ENCODE results near the gene AKAP9. TPM values are rescaled to one million over a fixed set of nuclear protein-coding genes. Genes with fewer than 3 reads are reported as not detected.
"Not testable (repeated sequence)": the region's sequence is repeated elsewhere in the genome, so short reads cannot be mapped to it uniquely, and the experiment has no call there.

AKAP9 gene
- 100 to 1,000 TPM in 1 of 2 donors, 10 to 100 TPM in 1; 64.4 to 203 TPM for total RNA-seq
- polyA plus RNA-seq: 10 to 100 TPM; 11.4 to 15.5 TPM
- long read RNA-seq, donor 1, transcript AKAP9-205 (7 exons, 1,356 nt): major isoform, 5 of 74 reads
- long read RNA-seq, donor 1, partial matches to known transcripts: 54 of 74 reads
- long read RNA-seq, donor 1, other reads (novel, unspliced or antisense): 11 of 74 reads
- long read RNA-seq, donor 2, partial matches to known transcripts: 13 of 13 reads
- long read RNA-seq, donor 2, other reads (novel, unspliced or antisense): 0 of 13 reads
- long read RNA-seq, donor 3, partial matches to known transcripts: 41 of 48 reads
- long read RNA-seq, donor 3, other reads (novel, unspliced or antisense): 0 of 48 reads
- long read RNA-seq, donor 4, partial matches to known transcripts: 5 of 7 reads
- long read RNA-seq, donor 4, other reads (novel, unspliced or antisense): 0 of 7 reads
- long read RNA-seq, donor 5, partial matches to known transcripts: 56 of 60 reads
- long read RNA-seq, donor 5, other reads (novel, unspliced or antisense): 0 of 60 reads

DNA sequence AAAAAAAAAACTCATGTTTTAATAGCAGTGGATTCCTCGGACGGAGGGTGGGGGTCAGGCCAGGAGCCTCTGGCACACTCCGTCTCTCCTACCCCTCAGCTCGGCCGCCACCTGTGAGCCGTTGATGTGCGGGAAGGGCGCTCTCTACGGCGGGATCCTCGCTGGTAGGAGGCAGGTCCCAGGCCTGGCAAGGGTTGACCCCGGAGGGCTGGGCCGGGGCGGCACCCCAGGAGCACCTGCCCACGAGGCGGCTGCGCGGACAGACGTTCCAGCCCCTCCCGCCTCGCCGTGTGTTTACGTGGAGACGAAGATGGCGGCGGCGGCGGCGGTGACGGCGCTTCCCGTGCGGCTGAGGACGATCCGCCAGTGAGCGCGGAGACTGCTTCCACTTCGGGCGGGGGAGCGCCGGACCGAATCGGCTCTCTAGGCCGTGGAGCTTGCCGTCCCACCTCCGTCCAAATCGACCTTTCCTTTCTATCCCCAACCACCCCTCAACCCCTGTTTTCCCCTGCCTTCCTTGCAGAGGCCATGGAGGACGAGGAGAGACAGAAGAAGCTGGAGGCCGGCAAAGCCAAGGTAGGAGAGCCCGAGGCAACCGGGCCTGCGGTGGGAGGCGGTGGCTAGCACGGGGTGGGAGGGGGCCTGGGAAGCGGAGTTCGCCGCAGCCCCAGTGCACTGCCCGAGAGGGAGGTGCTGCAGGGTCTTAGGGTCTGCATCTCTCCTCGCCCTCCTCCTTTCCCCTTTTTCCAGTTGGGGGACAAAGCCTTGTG is at the start of gene AKAP9:
AKAP9 (plus strand) TSS at position 291 of the 770 bp plus-strand sequence; CDS start at position 529, 238 bp downstream.
- DNase-seq (peak; percentile 86 to 88 (median 86)), ATAC-seq (ENCODE audit: insufficient read depth, low FRiP score) (peak; percentile 94)
- peaks cover 0 to 17% (median 3%) of the 10 kb centered on the region in 5 donors for H3K4me1 ChIP-seq (ENCODE audit: control insufficient read depth in 5 of 5, insufficient read depth in 5 of 5, low read length in 5 of 5)
- peak within 1 kb of the TSS; percentile 86 to 96 for H3K9ac ChIP-seq (ENCODE audit: insufficient read depth in 1 of 2, low read length in 2 of 2)
- H3K27ac ChIP-seq (ENCODE audit: low read depth in 1 of 2, low read length in 1 of 2): peak within 1 kb of the TSS; percentile 95 to 97
- H3K27me3 ChIP-seq (ENCODE audit: control insufficient read depth in 3 of 3, insufficient read depth in 3 of 3, low read length in 2 of 3): no peaks in the 10 kb centered on the region
- 0% methylated on average over 45 to 59 of the region's 59 CpGs for WGBS, 2 donors
- peak within 1 kb of the TSS; percentile 71 for H3K4me3 ChIP-seq
- TF ChIP-seq CTCF (IDR thresholded peaks at IDR 0.05; ENCODE audit: control extremely low read depth, extremely low read depth): no peak
- H3K9me3 ChIP-seq (ENCODE audit: control insufficient read depth in 4 of 4, insufficient read depth in 3 of 4, low read length in 3 of 4): no peaks in the 10 kb centered on the region
- no peaks in the 10 kb centered on the region for H3K36me3 ChIP-seq (ENCODE audit: control insufficient read depth in 4 of 4, insufficient read depth in 4 of 4, low read length in 4 of 4)

GRCh38 chr7:91892099-91892705 is 48.5 kb upstream of the AKAP9 start:
- Histone ChIP-seq H3K27ac (ENCODE audit: low read depth in 1 of 2, low read length in 1 of 2) (no peak overlapping the region), H3K27me3 (ENCODE audit: control insufficient read depth in 3 of 3, insufficient read depth in 3 of 3, low read length in 2 of 3) (no peaks in the 10 kb centered on the region), H3K4me3 (no peak overlapping the region), H3K36me3 (ENCODE audit: control insufficient read depth in 4 of 4, insufficient read depth in 4 of 4, low read length in 4 of 4) (no peaks in the 10 kb centered on the region), H3K9me3 (ENCODE audit: control insufficient read depth in 4 of 4, insufficient read depth in 3 of 4, low read length in 3 of 4) (no peaks in the 10 kb centered on the region), H3K4me1 (ENCODE audit: control insufficient read depth in 5 of 5, insufficient read depth in 5 of 5, low read length in 5 of 5) (peaks cover 0 to 8% (median 0%) of the 10 kb centered on the region in 5 donors), H3K9ac (ENCODE audit: insufficient read depth in 1 of 2, low read length in 2 of 2) (no peak overlapping the region)
- ATAC-seq (ENCODE audit: insufficient read depth, low FRiP score): peak; percentile 47
- TF ChIP-seq CTCF (IDR thresholded peaks at IDR 0.05; ENCODE audit: control extremely low read depth, extremely low read depth): no peak
- no peak for DNase-seq
- 48 to 68% methylated on average over 3 of the region's 3 CpGs for WGBS, 2 donors

DNA sequence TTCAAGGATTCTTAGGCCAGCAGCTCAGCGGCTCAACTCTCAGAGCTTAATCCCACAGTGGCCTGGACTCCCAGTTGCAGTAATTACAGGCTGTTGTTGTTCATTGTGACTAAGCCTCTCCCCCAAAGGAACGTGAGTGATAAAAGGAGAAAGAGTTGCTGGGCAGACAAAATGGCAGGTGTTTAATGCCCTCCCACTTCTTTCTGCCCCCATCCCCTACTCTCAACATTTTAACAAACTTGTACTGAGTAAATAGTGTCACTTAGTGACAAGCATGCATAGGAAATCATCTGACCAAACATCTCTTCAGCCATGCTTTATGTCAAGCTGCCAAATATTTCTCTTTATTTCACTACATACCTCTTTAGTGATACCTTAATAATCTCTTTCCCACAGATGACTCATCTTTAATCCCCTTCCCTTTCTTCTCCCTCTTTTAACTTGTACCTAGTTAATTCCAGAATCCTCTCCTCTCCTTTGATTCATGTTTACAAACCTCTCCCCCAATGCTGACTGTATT is 47.8 kb upstream of the AKAP9 start:
- H3K36me3 ChIP-seq (ENCODE audit: control insufficient read depth in 4 of 4, insufficient read depth in 4 of 4, low read length in 4 of 4): no peaks in the 10 kb centered on the region
- no peak for TF ChIP-seq CTCF (IDR thresholded peaks at IDR 0.05; ENCODE audit: control extremely low read depth, extremely low read depth)
- DNase-seq: no peak
- no peak for ATAC-seq (ENCODE audit: insufficient read depth, low FRiP score)
- no peak overlapping the region for H3K9ac ChIP-seq (ENCODE audit: insufficient read depth in 1 of 2, low read length in 2 of 2)
- no peak overlapping the region for H3K4me3 ChIP-seq
- H3K27me3 ChIP-seq (ENCODE audit: control insufficient read depth in 3 of 3, insufficient read depth in 3 of 3, low read length in 2 of 3): no peaks in the 10 kb centered on the region
- H3K9me3 ChIP-seq (ENCODE audit: control insufficient read depth in 4 of 4, insufficient read depth in 3 of 4, low read length in 3 of 4): no peaks in the 10 kb centered on the region
- H3K4me1 ChIP-seq (ENCODE audit: control insufficient read depth in 5 of 5, insufficient read depth in 5 of 5, low read length in 5 of 5): peaks cover 0 to 8% (median 0%) of the 10 kb centered on the region in 5 donors
- 84% methylated on average over 2 of the region's 2 CpGs for WGBS, 2 donors
- no peak overlapping the region for H3K27ac ChIP-seq (ENCODE audit: low read depth in 1 of 2, low read length in 1 of 2)

DNA sequence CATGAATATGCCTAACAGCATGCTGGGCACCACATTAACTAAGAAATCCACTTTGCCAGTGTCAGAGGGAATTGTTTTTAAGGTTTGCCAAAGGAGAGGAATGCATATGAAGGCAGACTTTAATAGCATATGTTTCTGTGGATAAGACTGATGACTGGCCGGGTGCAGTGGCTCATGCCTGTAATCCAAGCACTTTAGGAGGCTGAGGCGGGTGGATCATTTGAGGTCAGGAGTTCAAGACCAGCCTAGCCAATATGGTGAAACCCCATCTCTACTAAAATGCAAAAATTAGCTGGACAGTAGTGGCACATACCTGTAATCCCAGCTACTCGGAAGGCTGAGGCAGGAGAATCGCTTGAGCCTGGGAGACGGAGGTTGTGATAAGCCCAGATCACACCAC is 47.0 kb upstream of the AKAP9 start:
- not testable (repeated sequence) for H3K36me3 ChIP-seq (ENCODE audit: control insufficient read depth in 4 of 4, insufficient read depth in 4 of 4, low read length in 4 of 4); DNase-seq; H3K9ac ChIP-seq (ENCODE audit: insufficient read depth in 1 of 2, low read length in 2 of 2); H3K27ac ChIP-seq (ENCODE audit: low read depth in 1 of 2, low read length in 1 of 2); H3K4me3 ChIP-seq; H3K27me3 ChIP-seq (ENCODE audit: control insufficient read depth in 3 of 3, insufficient read depth in 3 of 3, low read length in 2 of 3); H3K9me3 ChIP-seq (ENCODE audit: control insufficient read depth in 4 of 4, insufficient read depth in 3 of 4, low read length in 3 of 4); H3K4me1 ChIP-seq (ENCODE audit: control insufficient read depth in 5 of 5, insufficient read depth in 5 of 5, low read length in 5 of 5); ATAC-seq (ENCODE audit: insufficient read depth, low FRiP score)
- 86 to 94% methylated on average over 5 of the region's 5 CpGs for WGBS, 2 donors
